Stimulated activated CD4-positive, alpha-beta T cell treated with anti-CD3 and anti-CD28 coated beads, Interleukin-15, amount 100 ng/mL, for 24 hours (primary cell): ENCODE measurements around the gene BSN.
A peak's percentile ranks its signal among the peaks of the same experiment; 100 is the strongest.
"Not testable (repeated sequence)": the region's sequence is repeated elsewhere in the genome, so short reads cannot be mapped to it uniquely, and the experiment has no call there.

Experiments used
- DNase-seq: peaks from one replicate; pipeline ENCODE4 v3.0.0-alpha.2; 2020

BSN gene

GRCh38 chr3:49534581-49535441, 19.5 kb upstream of the BSN start:
- no peak for DNase-seq

- no peak for DNase-seq
These were observed 18.1 kb upstream of the BSN start for GRCh38 chr3:49535971-49536874.

DNA sequence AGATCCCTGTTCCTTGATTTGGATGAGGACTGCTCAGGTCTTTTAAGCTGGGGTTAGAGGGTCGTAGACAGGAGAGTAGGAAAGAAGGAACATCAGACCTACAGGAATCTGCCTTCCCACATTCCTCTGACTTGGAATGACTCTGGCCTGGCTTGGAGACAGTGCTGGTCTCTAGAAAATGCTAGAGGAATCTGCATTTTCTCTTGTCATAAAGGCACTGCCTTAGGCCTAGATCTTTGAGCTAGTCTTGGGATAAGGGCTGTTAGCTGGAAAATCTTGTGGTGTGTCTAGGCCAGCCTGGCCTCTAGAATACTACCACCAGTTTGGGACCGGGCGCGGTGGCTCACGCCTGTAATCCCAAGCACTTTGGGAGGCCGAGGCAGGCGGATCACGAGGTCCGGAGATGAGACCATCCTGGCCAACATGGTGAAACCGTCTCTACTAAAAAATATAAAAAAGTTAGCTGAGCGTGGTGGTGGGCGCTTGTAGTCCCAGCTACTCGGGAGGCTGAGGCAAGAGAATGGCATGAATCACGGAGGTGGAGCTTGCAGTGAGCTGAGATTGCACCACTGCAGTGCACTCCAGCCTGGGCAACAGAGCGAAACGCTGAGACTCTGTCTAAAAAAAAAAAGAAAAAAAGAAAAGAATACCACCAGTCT, 17.3 kb upstream of the BSN start:
- DNase-seq = no peak

GRCh38 chr3:49539659-49540560, 14.4 kb upstream of the BSN start:
- DNase-seq = peak; percentile 94

GRCh38 chr3:49552087-49552486, 2.2 kb upstream of the BSN start:
- DNase-seq = no peak

GRCh38 chr3:49553324-49553691, 969 bp upstream of the BSN start:
- DNase-seq = no peak

DNA sequence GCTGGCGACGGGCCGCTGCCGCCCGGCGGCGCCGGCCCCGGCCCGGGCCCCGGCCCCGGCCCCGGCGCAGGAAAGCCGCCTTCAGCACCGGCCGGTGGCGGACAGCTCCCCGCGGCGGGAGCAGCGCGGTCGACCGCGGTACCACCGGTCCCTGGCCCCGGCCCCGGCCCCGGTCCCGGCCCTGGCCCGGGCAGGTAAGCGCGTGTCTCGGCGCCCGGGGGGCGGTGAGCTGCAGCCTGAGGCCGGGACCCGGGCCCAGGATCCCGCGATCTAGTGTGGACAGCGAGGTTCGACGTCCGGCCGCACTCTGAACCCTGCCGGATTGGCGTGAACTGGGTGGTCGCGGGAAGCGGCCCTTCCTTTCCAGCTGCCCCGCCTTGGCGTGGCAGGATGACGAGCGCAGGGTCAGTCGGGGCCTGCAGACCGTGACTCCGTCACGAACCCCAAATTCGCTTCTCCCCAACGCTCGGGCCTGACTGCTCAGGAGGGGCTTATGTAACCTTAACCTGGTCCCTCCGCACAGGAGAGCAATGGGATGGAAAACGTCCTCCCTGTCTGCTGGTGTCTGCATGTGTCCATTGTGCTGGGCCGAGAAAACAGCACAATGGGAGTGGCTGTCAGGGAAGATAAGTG, 472 bp downstream of the BSN start:
- DNase-seq = peak; percentile 67

DNA sequence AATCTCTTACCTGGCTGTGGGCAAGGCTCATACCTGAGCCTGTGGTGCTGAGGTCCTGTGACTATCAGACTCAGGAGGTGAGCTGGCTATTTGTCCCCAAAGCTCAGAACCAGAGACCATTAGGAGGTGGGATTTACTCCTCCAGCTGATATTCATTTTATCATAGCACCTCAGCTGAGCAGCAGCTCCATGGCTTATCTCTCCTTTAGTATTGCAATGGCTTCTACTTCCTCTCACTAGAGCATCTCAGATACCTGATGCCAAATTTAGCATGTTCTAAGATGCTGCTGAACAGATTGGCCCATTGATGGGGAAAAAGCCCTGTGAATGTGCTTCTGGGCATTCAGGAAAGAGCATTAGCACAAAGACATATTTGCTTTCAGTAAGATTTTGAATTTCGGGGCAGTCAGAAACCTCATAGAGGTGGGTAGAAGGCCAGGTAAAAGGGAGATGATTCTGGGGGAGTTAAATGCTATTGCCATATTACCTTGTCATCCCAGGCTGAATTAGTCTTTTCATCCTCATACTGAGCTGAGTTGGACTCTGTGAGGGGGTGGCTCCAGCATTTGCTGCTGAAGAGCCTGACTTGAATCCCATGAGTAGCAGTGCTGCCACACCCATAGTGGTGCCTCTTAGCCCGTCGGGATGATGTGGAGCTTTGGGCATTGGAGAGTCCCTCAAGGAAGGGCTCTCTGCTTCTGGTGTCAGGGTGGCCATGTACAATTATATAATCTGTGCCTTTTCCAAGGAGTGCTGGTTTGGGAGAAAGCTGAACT, 2.4 kb downstream of the BSN start:
- no peak for DNase-seq

- no peak for DNase-seq
These were observed 8.8 kb downstream of the BSN start for GRCh38 chr3:49563040-49563578.

GRCh38 chr3:49563766-49564165, 9.5 kb downstream of the BSN start:
- DNase-seq = no peak

DNA sequence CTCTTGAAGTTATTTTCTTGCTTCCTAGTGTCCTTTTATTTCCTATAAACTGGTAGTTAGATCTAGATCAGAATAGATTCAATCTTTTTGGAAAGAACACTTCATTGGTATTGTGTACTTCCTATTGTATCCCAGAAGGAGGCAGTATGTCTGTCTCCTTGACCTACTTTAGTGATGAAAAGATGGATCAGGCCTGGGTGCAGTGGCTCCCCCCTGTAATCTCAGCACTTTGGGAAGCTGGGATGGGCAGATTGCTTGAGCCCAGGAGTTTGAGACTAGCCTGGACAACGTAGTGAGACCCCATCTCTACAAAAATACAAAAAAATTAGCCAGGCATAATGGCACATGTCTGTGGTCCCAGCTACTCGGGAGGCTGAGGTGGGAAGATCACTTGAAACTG, 12.0 kb downstream of the BSN start:
- no peak for DNase-seq

- no peak for DNase-seq
These were observed 13.1 kb downstream of the BSN start for GRCh38 chr3:49567406-49567805.

- DNase-seq = no peak
These were observed 14.7 kb downstream of the BSN start for GRCh38 chr3:49568965-49569364.

DNA sequence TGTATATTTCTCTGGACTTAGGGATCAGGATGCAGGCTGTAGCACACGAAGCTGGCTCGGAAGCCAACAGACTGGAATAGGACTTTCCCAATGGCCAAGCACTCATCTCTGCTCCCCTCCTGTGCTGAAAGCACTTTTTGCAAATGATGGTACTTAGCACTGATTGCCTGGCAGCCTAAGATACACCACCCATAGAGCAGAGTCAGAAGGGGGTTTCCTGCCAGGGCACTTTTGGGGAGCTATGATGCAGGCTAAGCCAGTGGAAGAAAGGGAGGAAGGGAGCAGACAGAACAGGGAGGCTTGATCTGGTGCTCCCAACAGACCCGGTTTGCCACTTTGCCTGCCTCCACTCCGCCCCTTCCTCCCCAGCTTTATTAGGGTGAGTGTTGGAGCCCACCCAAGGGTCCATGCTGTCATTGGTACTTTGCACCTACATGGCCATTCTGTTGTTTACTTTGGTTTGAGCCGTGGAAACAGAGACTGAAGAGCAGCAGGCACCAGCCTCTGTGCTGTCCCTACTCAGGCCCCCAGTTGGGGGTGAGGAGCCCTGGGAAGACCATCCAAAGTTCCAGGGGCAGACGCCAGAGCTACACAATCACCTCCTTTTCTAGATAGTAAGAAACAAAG, 15.9 kb downstream of the BSN start:
- no peak for DNase-seq

GRCh38 chr3:49582177-49582576, 27.9 kb downstream of the BSN start:
- DNase-seq = no peak

GRCh38 chr3:49585261-49585755, 31.0 kb downstream of the BSN start:
- DNase-seq = not testable (repeated sequence)

- DNase-seq = no peak
These were observed 37.3 kb downstream of the BSN start for GRCh38 chr3:49591615-49592014.

DNA sequence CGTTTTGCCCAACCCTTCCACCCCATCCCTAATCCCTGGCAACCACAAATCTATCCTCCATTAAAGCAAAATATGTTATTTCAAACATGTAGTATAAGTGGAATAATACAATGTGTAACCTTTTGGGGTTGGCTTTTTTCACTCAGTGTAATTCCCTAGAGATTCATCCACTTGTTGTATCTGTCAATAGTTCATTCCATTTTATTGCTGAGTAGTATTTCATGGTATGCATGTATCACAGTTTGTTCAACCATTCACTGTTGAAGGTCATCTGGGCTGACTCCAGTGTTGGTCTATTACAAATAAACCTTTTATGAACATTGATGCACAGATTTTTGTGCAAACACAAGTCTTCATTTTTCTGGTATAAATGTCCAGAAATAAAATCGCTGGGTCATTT, 38.8 kb downstream of the BSN start:
- DNase-seq = no peak

- DNase-seq = no peak
These were observed 46.5 kb downstream of the BSN start for GRCh38 chr3:49600781-49601180.
